Measurements from ENCODE around the gene HSD11B1L.
"Not testable (repeated sequence)": the region's sequence is repeated elsewhere in the genome, so short reads cannot be mapped to it uniquely, and the experiment has no call there.

HSD11B1L gene

DNA sequence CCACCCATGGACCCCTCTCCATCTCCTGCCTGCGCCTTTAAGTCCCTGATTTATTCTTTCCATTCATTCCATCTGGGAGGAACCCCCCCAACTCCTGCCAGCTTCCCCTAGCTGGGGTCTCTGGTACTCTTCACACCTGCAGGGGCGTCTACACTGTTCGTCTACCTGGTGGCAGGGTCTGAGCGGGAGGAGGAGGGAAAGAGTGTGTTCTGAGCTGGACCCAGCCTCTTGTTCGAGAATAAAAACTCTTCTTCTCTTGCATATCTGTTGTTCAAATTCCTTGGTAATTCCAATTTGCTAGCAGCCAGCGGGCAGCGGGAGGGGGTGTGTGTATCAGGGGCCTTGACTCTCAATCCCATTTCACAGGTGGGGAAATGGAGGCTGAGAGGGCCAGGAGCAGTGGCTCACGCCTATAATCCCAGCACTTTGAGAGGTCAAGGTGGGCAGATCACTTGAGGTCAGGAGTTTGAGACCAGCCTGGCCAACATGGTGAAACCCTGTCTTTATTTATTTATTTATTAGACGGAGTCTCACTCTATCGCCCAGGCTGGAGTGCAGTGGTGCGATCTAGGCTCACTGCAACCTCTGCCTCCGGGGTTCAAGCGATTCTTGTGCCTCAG lies 7.5 kb downstream of the HSD11B1L start:
- not testable (repeated sequence) for DNase-seq

DNA sequence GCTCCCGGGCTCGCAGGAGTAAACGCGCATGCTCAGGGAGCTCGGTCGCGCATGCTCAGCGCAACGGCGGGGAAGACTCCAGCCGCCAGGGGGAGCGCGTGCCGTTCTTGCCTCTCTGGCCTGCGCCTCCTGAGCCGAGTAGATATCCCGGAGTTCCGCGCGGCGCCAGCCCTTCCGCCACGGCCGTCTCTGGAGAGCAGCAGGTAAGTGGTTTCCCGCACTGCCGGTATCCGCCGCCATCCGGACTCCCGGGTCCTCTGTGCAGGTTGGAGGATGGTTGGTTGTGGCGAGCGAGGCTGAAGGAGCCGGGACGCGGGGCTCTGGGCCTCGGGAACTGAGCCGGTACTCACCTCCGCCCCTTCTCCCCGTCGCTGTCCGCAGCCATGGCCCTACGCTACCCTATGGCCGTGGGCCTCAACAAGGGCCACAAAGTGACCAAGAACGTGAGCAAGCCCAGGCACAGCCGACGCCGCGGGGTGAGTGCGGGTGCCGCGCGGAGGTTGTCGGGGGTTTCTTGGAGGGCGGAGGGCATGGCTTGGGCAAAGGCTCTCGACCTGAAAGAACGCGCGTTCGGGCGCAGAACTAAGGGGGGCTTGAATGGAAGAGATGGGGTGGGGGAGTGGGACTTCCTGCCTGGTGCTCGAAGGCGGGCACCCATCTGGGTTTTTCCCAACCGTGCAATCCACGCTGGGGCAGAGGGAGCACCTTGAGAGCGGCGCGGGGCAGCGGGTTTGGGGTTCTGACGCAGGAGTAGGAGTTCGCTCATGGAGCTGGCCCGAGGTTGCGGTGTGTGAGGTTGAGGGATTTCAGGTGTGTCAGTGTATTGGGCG lies 9.5 kb downstream of the HSD11B1L start, which contains the start of gene RPL36:
RPL36 (plus strand) TSS at position 171 of the 830 bp plus-strand sequence; CDS start at position 384, 213 bp downstream.
- DNase-seq = peak; percentile 94

DNA sequence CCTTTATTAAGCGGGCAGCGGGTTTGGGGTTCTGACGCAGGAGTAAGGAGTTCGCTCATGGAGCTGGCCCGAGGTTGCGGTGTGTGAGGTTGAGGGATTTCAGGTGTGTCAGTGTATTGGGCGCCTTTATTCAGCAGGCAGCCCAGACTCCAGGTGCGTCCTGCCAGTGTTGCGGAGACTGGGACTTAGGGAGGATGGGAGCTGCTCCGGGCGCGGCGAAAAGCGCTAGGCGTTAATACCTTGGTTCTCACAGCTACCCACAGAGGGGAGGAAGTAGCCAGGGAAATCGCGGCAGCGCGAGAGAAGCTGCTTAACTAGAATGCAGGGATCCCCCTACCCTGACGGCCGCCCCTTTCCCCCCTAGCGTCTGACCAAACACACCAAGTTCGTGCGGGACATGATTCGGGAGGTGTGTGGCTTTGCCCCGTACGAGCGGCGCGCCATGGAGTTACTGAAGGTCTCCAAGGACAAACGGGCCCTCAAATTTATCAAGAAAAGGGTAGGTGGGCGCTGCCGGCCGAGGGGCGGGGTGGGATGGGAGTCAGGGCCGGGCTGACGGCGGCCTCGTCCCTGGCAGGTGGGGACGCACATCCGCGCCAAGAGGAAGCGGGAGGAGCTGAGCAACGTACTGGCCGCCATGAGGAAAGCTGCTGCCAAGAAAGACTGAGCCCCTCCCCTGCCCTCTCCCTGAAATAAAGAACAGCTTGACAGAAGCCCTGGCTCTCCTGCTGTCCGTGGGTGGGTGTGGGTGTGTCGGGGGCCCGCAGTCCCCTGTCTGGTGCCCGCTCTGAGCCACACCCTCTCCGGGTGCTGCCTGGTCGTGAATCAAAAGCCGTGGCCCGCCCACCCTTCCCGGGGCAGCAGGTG lies 10.4 kb downstream of the HSD11B1L start:
- DNase-seq = peak; percentile 61

DNA sequence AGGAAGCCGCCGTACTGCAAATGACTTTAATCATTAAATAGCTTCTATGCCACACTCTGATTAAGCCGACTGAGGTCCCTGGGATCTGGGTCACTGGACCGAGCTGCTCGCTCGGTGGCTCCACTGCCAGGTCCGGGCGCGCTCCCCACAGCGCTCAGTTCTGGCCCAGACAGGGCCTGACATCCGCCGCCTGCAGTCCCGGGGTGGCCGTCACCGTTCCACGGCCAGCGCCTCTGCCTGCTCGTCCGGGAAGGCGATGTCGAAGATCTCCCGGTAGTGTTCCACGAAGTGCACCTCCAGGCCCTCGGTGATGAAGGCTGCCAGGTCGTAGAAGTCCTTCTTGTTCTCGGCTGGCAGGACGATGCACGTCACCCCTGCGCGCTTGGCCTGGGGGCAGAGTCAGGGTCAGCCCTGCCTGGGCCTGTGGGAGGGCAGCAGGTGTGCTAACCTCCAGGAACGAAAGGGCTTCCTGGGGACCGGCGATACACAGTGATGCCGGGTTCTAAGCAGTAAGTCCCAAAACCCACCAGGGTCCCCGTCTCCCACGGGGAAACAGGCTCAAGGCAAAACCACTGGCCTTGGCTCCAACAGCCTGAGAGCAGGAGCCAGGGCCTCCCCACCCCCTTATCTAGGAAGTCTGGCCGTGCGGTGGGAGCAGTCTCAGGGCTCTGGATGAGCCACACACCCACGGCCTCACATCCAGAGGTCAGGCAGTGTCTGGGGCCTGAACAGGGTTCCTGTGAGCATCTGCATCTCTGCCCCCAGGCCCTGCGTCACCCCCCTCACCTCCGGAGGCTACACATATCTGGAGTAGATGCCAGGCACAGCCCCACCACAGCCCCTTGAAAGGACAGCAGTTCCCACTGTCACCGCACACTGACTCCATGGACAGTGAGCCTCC lies 11.2 kb downstream of the HSD11B1L start:
- DNase-seq = no peak

DNA sequence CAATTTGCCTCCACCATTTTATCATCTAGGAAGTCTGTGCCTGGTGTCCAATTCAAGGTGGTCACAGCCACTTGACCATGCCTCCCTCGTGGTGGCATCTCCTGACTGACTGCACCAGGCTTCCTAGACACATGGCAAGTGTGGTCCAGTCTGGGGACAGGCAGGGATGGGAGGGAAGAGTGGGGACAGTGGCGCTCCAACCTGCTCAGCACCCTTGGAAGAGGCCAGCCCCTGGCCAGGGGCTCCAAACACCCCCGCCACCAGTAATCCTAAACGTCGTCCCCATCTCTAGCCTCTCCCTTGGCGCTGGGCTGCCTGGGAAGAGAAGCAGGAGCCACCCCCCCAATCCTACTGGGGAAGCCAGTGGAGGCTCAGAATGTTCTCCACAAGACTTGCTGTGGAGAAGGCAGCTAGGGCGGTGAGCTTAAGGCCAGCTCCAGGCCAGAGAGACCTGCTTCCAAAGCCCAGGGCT lies 11.9 kb downstream of the HSD11B1L start:
- no peak for DNase-seq

DNA sequence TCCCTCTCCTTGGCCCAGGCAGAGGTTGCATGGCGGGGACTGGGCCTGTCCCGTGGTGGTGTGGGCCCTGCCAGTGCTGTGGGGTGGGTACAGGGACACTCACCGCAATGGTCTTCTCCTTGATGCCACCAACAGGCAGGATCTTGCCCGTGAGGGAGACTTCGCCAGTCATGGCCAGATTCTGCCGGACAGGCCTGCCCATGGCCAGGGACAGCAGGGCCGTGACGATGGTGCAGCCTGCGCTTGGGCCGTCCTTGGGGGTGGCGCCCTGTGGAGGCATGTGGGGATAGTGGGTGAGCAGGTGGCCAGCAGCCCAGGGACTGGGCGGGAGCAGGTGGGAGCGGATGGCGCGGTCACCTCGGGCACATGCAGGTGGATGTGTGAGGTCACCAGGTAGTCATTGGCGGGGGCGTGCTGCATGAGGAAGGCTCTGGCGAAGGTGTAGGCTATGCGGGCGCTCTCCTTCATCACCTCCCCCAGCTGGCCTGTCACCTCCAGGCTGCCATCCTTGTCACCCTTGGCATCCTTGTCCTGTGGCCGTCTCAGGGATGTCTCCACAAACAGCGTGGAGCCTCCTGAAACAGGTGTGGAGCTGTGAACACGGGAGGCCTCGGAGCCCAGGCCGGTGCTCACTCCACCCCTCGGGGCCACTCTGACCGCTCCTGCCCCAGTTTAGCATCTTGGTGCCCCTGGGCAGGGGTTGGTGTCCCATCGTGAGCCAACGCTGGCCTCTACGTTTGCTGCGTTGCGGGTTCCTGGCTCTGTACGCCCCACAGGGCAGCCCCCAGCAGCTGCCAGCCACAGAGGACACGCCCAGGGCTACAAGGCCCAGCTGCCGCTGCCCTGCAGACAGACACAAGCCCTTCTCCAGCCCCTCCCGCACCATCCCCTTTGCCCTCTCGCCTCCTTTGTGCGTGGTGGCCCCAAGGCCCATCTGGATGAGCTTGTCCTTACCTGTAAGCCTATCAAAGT lies 12.7 kb downstream of the HSD11B1L start:
- no peak for DNase-seq

DNA sequence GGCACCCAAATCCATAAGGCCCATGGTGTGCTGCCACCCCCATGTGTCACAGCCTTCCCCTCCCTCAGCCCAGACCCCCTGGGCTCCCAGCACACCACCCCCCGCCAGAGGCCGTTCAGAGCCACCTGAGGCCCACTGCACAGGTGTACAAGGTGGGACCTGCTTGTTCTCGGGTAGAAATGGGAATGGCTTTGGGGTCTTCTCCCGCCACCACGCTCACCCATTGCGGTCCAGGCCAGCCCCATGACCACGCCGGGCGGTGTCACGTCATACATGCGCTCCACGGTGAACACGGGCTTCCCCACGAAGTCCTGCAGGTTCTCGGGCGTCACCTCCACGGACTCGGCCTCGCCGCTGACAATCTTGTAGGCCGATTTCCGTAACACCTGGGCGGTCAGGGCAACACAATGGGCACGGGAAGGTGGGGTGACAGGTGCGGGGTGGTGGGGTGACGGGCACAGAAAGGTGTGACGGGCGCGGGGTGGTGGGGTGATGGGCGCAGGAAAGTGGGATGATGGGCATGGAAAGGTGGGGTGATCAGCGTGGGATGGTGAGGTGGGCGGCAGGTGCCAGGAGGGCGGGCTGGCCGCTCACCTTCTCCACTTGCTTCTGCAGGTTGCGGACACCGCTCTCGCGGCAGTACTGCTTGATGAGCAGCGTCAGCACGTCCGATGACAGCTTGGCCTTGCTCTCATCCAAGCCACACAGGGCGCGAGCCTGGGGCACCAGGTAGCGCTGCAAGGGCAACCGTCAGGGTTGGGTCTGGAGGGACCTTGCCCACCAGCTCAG lies 13.5 kb downstream of the HSD11B1L start:
- no peak for DNase-seq

DNA sequence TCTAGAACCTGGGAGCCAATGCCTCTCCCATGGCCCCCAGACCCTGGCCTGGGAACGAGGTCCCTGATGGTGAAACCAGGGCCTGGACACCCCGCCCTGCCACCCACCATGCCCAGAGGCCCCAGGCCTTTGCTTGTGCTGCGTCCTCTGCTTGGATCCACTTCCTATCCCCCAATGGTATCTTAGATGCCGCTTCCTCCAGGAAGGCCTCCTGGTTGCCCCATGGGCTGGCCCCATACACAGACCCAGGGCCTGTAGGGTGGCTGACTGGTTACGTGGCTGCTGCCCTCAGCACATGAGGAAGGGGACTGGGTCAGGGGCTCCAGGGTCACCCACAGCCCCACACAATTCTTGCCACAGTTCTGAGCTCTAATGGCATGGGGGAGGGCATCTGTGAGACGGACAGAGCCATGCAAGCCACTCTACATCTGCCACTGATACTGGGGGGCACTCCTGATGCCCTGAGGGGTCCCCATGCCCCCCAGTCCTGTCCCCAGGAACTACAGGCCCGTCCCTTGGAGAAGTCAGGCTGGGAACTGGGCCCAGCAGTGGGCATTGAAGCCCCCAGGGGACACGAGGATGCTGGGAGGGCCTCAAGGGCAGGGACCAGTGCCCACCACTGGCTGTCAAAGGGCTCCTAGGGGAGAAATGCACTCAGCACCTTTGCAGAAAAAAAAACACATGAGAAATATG lies 14.3 kb downstream of the HSD11B1L start:
- no peak for DNase-seq

DNA sequence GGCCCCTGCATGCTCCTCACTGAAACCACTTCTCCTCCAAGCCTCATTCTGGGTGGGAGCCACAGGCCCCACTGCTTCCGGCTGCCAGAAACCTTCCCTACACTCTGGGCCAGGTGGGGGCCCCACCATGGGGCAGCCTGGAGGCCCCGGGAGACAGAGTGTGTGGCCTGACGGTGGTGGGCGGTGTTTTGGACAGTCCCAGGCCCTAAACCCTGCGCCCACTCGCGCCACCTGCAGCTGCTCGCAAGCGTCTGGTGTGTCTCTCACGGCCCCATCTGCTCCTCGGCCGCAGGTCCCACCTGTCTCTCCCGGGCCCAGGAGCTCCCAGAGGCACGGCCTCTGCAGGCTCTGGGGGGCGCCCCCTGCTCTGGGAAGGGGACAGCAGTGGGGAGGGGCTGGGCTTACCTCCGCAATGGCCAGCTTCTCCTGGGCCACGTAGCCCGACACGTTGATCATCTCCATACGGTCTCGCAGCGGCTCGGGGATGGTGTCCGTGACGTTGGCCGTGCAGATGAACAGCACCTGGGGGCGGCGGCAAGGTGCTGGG lies 14.9 kb downstream of the HSD11B1L start:
- DNase-seq = no peak

DNA sequence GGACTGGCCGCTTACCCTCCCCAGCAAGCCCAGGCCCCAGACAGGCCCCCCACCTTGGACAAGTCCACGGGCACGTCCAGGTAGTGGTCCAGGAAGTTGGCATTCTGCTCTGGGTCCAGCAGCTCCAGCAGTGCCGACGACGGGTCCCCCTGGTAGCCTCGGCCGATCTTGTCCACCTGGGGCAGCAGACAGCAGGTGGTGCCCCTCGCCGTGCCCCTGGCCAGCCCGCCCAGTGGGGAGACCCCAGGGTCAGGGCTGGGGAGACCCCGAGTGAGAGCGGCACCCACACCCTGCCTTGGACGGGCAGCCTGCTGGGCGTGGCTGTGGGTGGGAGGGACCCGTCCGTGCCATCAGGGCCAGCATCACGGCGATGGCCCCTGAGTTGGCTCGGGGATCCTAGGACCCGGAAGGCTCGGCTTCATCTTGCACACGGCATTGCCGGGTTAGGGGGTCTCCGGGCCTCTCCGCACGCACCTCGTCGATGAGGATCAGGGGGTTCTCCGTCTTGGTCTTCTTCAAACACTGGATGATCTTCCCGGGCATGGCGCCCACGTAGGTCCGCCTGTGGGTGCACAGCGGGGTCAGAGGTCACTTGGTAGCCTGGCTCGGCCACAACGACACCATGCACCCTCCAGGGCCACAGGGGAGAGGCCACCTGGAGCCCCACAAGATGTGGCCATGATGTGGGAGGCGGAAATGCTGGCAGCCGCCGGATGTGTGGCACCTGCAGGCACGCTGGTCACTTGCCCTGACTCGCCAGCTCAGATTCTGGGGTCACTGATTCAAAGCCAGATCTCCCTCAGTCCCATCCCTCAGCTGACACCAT lies 15.6 kb downstream of the HSD11B1L start:
- DNase-seq = no peak

DNA sequence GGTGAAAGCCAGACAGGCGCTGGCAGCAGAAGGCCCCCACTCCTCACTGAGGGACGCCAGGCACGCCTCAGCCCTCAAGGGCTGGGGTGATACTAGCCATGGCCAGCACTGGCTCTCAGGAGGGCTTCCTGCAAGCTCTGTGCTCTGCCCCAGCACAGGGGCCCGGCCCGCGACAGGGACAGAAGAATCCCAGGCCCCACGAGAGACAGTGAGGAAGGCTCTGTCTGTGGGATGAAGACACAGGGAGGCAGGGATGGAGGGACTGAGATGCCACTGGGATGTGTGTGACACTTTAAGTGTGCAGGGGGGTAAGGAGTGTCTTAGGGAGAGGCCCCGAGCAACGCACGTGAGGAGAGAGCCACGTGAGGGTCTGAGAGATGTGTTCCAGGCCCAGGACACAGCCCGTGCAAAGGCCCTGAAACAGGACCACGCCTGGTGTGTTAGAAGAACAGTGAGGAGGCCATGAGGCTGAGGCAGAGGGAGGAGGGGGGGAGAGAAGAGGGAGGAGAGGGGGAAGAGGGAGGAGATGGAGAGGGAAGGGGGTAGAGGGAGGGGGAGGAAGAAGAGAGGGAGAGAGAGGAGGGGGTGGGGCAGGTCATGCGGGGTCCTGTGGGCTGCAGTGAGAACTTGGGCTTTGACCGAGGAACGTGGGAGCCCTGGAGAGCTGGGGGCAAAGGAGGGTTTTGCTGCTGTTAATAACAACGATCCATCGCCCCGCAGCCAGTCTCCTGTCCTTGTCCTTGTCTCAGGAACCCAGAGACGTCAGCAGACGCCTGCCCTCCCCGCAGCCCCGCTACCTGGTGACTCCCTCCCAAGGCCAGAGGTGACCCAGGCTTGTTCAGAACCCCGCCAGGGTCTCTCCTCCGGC lies 16.4 kb downstream of the HSD11B1L start:
- no peak for DNase-seq

DNA sequence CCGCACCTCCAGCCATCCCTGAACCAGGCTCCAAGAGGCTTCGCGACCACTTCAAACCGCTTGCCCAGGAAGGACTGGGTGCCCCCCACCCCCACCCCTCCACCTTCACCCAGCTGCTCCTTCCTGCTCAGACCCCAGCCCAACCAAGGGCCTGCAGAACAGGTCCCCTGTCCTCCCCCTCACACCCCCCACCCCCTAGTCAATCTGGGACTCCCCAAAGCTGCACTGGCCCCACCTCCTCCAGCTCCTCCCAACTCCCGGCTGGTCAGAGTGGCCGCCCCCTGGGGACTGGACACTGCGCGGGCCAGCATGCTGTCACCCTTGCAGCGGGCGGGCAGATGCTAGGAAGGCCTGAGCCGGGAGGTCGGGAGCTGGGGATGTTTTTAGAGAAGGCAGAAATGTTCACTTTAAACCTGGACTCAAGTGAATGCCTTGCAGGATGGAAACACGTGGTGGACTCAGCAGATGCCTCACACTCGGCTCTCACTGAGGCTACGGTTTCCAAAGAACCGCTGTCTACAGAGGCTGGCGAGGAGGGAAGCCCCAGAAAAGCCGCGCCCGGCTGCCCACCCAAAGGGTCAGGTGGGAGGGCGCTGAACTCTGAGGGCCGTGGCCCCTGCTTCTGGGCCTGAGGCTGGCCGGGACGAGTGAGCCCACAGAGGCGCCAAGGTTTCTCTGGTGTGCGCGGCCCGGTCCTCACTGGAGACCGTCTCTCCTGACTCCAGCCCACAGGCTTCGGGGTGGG lies 17.2 kb downstream of the HSD11B1L start:
- no peak for DNase-seq

DNA sequence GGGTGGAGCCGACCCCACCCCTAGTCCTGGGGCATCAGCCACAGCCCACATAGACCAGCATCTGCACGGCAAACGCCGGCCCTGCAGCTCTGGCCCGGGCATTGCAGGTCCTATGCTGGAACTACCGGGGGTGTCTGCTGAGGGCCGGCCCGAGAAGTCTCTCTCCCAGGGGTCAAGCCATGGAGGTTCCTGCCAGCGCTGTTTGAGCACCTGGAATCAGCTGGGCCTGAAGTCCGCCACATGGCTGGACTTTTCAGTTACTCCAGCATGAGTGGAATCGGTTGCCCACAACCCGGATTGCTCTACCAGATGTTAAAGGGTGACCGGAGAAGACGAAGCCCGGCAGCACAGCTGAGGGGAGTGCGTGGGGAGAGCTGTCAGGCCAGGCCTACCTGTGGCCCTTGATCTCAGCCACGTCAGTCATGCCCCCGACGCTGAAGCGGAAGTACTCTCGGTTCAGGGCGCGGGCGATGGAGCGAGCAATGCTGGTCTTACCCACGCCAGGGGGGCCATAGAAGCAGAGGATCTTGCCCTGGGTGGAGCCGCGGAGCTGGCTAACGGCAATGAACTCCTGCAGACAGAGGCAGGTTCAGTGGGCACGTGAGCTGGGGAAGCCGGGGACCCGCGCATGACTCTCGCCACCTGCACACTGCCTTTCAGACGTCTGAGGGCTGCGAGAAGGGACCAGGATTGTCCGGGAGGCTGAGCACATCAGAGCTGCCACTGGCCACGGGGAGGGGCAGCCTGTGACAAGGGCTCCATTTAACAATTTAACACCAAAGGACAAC lies 18.0 kb downstream of the HSD11B1L start:
- no peak for DNase-seq

DNA sequence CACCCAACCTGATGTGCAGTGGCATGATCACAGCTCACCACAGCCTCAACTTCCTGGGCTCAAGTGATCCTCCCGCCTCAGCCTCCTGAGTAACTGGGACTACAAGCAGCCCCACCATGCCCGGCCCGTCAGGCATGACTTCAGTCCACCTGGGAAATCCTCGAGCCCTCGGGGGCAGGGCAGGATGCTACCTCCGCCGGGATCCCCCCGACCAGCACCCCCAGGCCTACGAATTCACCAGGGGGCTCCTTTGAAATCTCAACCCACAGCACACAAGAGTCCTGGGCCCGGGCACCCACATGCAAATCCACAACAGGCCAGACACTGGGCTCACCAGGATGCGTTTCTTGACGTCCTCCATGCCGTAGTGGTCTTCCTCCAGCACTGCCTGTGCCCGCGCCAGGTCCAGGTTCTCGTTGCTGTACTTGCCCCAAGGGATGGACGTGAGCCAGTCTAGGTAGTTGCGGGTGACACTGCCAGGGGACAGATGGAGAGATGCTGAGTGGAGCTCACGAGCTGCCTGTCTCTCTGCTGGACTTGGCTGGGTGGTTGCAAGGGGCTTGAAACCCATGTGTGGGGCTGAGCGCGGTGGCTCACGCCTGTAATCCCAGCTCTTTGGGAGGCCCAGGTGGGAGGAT lies 19.7 kb downstream of the HSD11B1L start:
- no peak for DNase-seq

DNA sequence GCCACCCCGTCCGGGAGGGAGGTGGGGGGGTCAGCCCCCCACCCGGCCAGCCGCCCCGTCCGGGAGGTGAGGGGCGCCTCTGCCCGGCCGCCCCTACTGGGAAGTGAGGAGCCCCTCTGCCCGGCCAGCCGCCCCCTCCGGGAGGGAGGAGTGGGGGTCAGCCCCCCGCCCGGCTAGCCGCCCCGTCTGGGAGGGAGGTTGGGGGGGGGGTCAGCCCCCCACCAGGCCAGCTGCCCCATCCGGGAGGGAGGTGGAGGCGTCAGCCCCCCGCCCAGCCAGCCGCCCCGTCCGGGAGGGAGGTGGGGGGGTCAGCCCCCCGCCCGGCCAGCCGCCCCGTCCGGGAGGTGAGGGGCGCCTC lies 21.2 kb downstream of the HSD11B1L start:
- DNase-seq = not testable (repeated sequence)
